Lung (tissue), 12 donors: ENCODE measurements around the gene ABCC4. TPM values are rescaled to one million over a fixed set of nuclear protein-coding genes. Genes with fewer than 3 reads are reported as not detected.

Experiments
- ATAC-seq: fragments of 200-7000 bp; cut with Tn5 transposase; one replicate; pipeline ENCODE4 v1.9.1; 2020; ENCODE audit warnings: moderate number of reproducible peaks; ENCODE audit not compliant: insufficient read depth, low FRiP score
- DNase-seq, 3 donors: peaks; one replicate each; pipeline ENCODE4 v3.0.0-alpha.2; 2013 to 2017
- H3K27ac ChIP-seq, 2 donors: one replicate each; pipeline ENCODE4 v1.5.1; 2013; ENCODE audit warnings: mild to moderate bottlenecking in 2 of 2, moderate library complexity in 2 of 2, control low read depth in 1 of 2, inconsistent platforms in 1 of 2, low read depth in 1 of 2, low read length in 1 of 2
- H3K27me3 ChIP-seq, 3 donors: one replicate each; pipeline ENCODE4 v1.5.1; 2013; ENCODE audit warnings: low read length in 2 of 3; ENCODE audit not compliant: control insufficient read depth in 3 of 3, insufficient read depth in 3 of 3
- H3K36me3 ChIP-seq, 4 donors: one replicate each; pipeline ENCODE4 v1.5.1; 2013; ENCODE audit warnings: low read length in 4 of 4, mild to moderate bottlenecking in 1 of 4, moderate library complexity in 1 of 4; ENCODE audit not compliant: control insufficient read depth in 4 of 4, insufficient read depth in 4 of 4
- H3K4me1 ChIP-seq, 5 donors: one replicate each; pipeline ENCODE4 v1.5.1; 2013; ENCODE audit warnings: low read length in 5 of 5, mild to moderate bottlenecking in 2 of 5, moderate library complexity in 1 of 5; ENCODE audit not compliant: control insufficient read depth in 5 of 5, insufficient read depth in 5 of 5
- H3K4me3 ChIP-seq: one replicate; pipeline ENCODE4 v1.5.1; 2013; ENCODE audit warnings: mild to moderate bottlenecking, control low read depth, moderate library complexity
- H3K9ac ChIP-seq, 2 donors: one replicate each; pipeline ENCODE4 v1.5.1; 2013; ENCODE audit warnings: low read length in 2 of 2, control low read depth in 1 of 2; ENCODE audit not compliant: insufficient read depth in 1 of 2
- H3K9me3 ChIP-seq, 4 donors: one replicate each; pipeline ENCODE4 v1.5.1; 2013; ENCODE audit warnings: low read length in 3 of 4, mild to moderate bottlenecking in 1 of 4, moderate library complexity in 1 of 4; ENCODE audit not compliant: control insufficient read depth in 4 of 4, insufficient read depth in 3 of 4
- WGBS, 2 donors: extraction: QIAGEN DNeasy Blood & Tissue Kit; methylation state at CpG; one replicate each; pipeline ENCODE4 v1.1.7; 2013; 5-methylcytosine and 5-hydroxymethylcytosine counted together
- polyA plus RNA-seq, 2 donors: library from polyadenylated mRNA; stranded (reverse); fragments of 200-250 nt; gene quantifications; one replicate each; pipeline ENCODE4 v1.2.1, GENCODE V29; 2013
- total RNA-seq, 2 donors: library from RNA; depleted of rRNA in 1 of 2; stranded (reverse); fragments of >200 nt in 1 of 2; gene quantifications; one replicate each; pipeline ENCODE4 v1.2.1, GENCODE V29; 2014 to 2021
- TF ChIP-seq, protein P1 (sequence below): IDR thresholded peaks from 2 replicates; pipeline ENCODE4 v1.5.1; 2012; ENCODE audit warnings: mild to moderate bottlenecking; ENCODE audit errors: control extremely low read depth, extremely low read depth
- donor health status: control.
- donor health status: control.
- donor health status: Bipolar disorder and iron deficiency.
- donor health status: healthy.
- donor health status: DM: yes; HTN: yes; CAD: no.

ABCC4 gene
- total and polyA plus RNA-seq, 4 donors, result 7.1 to 38.7 (median 20.6) TPM

DNA sequence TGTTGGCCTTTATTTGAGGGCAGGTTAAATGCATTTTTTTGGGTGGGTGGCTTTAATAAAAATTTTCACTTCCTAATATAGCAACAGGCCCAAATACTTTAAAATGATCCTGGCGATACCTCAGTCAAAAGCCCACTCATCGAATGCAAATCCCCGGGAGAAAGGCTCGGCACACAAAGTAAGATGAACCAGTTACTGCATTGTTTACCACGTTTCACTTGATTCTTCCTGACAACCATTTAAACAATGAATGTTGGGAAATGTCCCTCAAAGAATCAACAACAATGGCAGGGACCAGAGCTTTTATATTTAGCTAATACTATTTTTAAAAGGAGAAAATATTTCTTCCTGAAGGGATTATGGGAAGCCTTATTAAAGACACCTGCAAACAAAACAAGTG, 187.7 kb downstream of the ABCC4 start:
- whole genome bisulfite sequencing, 2 donors, result 70 to 79% methylated on average over 5 of the region's 5 CpGs
- H3K4me1 ChIP-seq, result peaks cover 0 to 9% (median 0%) of the 10 kb centered on the region in 5 donors
- H3K9me3 ChIP-seq, result no peaks in the 10 kb centered on the region
- DNase-seq, result no peak
- TF ChIP-seq, protein P1, sequence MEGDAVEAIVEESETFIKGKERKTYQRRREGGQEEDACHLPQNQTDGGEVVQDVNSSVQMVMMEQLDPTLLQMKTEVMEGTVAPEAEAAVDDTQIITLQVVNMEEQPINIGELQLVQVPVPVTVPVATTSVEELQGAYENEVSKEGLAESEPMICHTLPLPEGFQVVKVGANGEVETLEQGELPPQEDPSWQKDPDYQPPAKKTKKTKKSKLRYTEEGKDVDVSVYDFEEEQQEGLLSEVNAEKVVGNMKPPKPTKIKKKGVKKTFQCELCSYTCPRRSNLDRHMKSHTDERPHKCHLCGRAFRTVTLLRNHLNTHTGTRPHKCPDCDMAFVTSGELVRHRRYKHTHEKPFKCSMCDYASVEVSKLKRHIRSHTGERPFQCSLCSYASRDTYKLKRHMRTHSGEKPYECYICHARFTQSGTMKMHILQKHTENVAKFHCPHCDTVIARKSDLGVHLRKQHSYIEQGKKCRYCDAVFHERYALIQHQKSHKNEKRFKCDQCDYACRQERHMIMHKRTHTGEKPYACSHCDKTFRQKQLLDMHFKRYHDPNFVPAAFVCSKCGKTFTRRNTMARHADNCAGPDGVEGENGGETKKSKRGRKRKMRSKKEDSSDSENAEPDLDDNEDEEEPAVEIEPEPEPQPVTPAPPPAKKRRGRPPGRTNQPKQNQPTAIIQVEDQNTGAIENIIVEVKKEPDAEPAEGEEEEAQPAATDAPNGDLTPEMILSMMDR, result no peak
- H3K27me3 ChIP-seq, result no peaks in the 10 kb centered on the region
- no peak for ATAC-seq
- H3K36me3 ChIP-seq, result peaks cover 0 to 3% (median 2%) of the 10 kb centered on the region in 4 donors
- H3K4me3 ChIP-seq, result no peak overlapping the region
- H3K9ac ChIP-seq, result no peak overlapping the region
- no peak overlapping the region for H3K27ac ChIP-seq

DNA sequence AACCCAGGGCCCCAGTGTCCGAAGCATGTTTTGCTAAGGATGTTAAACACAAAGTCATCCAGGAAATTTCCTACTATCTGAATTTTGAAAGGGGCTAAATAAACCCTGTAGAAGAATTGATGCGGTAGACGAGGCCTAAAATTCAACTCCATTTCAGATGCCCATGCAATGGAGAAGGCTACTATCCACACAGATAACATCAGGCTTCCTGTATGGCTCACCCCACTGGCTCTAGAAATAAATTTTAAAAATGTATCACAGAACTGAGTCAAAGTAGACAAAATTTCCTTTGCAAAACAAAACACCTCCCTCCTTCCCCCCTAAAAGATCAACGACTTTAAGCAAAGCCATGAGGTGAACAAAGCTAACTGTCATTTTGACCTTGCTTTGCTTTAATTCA, 188.4 kb downstream of the ABCC4 start:
- no peak for ATAC-seq
- Histone ChIP-seq H3K27me3 (no peaks in the 10 kb centered on the region), H3K9me3 (no peaks in the 10 kb centered on the region), H3K4me1 (peaks cover 0 to 9% (median 0%) of the 10 kb centered on the region in 5 donors), H3K9ac (no peak overlapping the region), H3K27ac (no peak overlapping the region), H3K4me3 (no peak overlapping the region), H3K36me3 (peaks cover 0 to 3% (median 2%) of the 10 kb centered on the region in 4 donors)
- WGBS, 2 donors, result 91 to 92% methylated on average over 4 of the region's 4 CpGs
- DNase-seq, result no peak
- TF ChIP-seq, protein P1, result no peak

DNA sequence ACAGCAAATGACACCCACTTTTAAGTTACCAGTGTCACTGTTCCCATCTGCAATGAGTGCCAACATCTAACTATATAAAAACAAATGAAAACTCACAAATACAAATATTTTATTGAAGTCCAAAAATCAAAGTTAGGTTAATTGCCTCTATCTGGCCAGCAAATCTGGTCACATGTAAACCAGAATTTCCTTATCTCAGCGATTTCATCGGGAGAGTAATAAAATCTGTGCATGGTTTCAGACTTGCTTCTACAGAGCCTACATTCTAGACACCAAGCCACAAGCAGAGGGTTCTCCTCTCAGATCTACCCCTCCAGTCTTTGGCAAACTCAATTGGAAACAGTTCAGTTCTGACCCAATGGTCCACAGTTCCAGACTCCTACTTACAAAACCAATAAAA, 189.6 kb downstream of the ABCC4 start:
- no peaks in the 10 kb centered on the region for H3K27me3 ChIP-seq
- WGBS, 2 donors, result 70 to 76% methylated on average over 2 of the region's 2 CpGs
- no peak overlapping the region for H3K27ac ChIP-seq
- peaks cover 0 to 9% (median 0%) of the 10 kb centered on the region in 5 donors for H3K4me1 ChIP-seq
- H3K36me3 ChIP-seq, result peaks cover 0 to 2% (median 1%) of the 10 kb centered on the region in 4 donors
- TF ChIP-seq, protein P1, result no peak
- DNase-seq, result no peak
- no peak overlapping the region for H3K4me3 ChIP-seq
- H3K9ac ChIP-seq, result no peak overlapping the region
- ATAC-seq, result no peak
- H3K9me3 ChIP-seq, result no peaks in the 10 kb centered on the region

DNA sequence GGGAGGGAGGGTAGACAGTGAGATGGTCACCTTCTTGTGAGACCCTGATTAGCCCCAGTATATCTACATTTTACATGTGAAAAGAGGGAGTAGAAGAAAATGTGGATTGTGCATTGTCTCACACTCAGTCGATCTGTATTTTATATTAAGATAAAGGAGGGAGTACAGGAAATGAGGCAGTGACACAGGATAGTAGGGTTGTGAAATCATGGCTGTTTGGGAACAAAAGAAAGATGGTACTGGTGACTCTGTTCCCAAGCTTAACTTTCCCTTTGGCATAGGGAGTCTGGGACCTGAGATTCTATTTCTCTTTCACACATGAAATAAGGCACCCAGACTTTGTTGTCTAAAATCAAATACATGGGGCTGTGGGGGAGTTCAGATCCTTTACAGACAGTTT, 194.7 kb downstream of the ABCC4 start:
- H3K9me3 ChIP-seq, result no peaks in the 10 kb centered on the region
- H3K4me3 ChIP-seq, result no peak overlapping the region
- TF ChIP-seq, protein P1, result no peak
- no peak overlapping the region for H3K9ac ChIP-seq
- no peak for DNase-seq
- H3K27me3 ChIP-seq, result no peaks in the 10 kb centered on the region
- no peak for ATAC-seq
- WGBS, 2 donors, result 54 to 60% methylated on average over 1 of the region's 1 CpG
- H3K36me3 ChIP-seq, result no peaks in the 10 kb centered on the region
- no peaks in the 10 kb centered on the region for H3K4me1 ChIP-seq
- no peak overlapping the region for H3K27ac ChIP-seq
